Measurements from ENCODE around the gene FIGN.

Gene FIGN

DNA sequence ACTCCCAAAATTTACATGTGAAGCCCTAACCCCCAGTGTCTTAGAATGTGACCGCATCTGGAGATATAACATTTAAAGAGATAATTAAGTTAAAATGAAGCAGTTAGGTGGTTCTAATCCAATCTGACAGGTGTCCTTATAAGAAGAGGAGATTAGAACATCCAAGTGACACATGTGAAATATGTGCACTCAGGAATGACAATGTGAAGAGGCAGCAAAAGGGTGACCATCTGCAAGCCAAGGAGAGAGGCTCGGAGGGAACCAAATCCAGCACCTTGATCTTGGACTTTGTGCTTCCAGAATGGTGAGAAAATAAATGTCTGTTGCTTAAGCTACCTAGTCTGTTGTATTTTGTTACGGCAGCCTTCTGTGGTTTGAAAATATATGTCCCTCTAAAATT, 165.4 kb downstream of the FIGN start:
- Histone ChIP-seq H3K4me3 (ENCODE audit: low read depth, low read length) (no peak overlapping the region), H3K4me1 (no peaks in the 10 kb centered on the region), H3K9me3 (no peaks in the 10 kb centered on the region), H3K36me3 (no peaks in the 10 kb centered on the region), H3K27me3 (no peaks in the 10 kb centered on the region)
- TF ChIP-seq, protein P1, sequence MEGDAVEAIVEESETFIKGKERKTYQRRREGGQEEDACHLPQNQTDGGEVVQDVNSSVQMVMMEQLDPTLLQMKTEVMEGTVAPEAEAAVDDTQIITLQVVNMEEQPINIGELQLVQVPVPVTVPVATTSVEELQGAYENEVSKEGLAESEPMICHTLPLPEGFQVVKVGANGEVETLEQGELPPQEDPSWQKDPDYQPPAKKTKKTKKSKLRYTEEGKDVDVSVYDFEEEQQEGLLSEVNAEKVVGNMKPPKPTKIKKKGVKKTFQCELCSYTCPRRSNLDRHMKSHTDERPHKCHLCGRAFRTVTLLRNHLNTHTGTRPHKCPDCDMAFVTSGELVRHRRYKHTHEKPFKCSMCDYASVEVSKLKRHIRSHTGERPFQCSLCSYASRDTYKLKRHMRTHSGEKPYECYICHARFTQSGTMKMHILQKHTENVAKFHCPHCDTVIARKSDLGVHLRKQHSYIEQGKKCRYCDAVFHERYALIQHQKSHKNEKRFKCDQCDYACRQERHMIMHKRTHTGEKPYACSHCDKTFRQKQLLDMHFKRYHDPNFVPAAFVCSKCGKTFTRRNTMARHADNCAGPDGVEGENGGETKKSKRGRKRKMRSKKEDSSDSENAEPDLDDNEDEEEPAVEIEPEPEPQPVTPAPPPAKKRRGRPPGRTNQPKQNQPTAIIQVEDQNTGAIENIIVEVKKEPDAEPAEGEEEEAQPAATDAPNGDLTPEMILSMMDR (IDR thresholded peaks at IDR 0.05; ENCODE audit: low read depth, low read length) = no peak
- no peak for DNase-seq

DNA sequence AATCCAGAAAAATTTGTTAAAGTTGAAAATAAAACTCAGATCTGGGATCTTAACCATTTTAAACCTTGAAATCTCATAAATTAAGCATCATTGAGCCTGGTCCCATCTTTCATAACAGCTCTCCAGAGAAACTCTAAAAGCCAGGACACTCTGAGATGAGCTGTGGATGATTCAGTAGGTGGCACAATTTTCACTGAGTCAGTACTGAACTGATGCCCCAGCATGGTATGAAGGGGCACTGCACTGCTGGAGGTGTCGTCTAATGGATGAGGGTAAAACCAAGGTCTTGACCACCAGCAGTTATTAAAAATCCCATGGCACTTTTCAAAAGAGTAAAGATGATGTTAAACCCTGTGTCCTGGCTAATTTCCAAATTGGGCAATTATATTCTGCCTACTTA, 170.6 kb downstream of the FIGN start:
- DNase-seq = no peak
- H3K27me3 ChIP-seq = no peaks in the 10 kb centered on the region
- H3K4me1 ChIP-seq = no peaks in the 10 kb centered on the region
- no peaks in the 10 kb centered on the region for H3K9me3 ChIP-seq
- TF ChIP-seq, protein P1 (IDR thresholded peaks at IDR 0.05; ENCODE audit: low read depth, low read length) = no peak
- H3K4me3 ChIP-seq (ENCODE audit: low read depth, low read length) = no peak overlapping the region
- no peaks in the 10 kb centered on the region for H3K36me3 ChIP-seq

GRCh38 chr2:163564236-163564635, 171.6 kb downstream of the FIGN start:
- no peaks in the 10 kb centered on the region for H3K4me1 ChIP-seq
- TF ChIP-seq, protein P1 (IDR thresholded peaks at IDR 0.05; ENCODE audit: low read depth, low read length) = no peak
- H3K27me3 ChIP-seq = no peaks in the 10 kb centered on the region
- DNase-seq = no peak
- H3K36me3 ChIP-seq = no peaks in the 10 kb centered on the region
- H3K4me3 ChIP-seq (ENCODE audit: low read depth, low read length) = no peak overlapping the region
- no peaks in the 10 kb centered on the region for H3K9me3 ChIP-seq

GRCh38 chr2:163563336-163563735, 172.5 kb downstream of the FIGN start:
- no peaks in the 10 kb centered on the region for H3K4me1 ChIP-seq
- H3K27me3 ChIP-seq = no peaks in the 10 kb centered on the region
- TF ChIP-seq, protein P1 (IDR thresholded peaks at IDR 0.05; ENCODE audit: low read depth, low read length) = no peak
- no peak overlapping the region for H3K4me3 ChIP-seq (ENCODE audit: low read depth, low read length)
- no peak for DNase-seq
- no peaks in the 10 kb centered on the region for H3K36me3 ChIP-seq
- no peaks in the 10 kb centered on the region for H3K9me3 ChIP-seq

- H3K27me3 ChIP-seq = no peaks in the 10 kb centered on the region
Observed at GRCh38 chr2:163558251-163559021, 177.4 kb downstream of the FIGN start.

DNA sequence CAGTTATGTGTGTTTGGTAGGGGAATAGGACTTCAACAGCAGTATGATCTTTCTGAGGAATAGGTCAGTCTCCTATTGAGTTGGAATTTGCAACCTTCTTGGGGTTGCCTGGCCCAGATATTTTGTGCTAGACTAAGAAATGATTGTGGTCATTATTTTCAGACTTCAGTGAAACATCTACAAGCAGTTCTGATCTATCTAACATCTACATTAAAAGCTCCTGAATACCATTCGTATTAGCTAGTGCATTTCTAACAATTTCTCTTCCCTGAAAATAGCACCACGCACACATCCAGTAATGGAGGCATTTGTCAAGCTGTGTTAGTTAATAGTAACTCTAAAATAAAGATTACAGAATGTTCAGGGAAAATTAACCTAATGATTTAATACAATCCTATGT, 179.3 kb downstream of the FIGN start:
- no peaks in the 10 kb centered on the region for H3K36me3 ChIP-seq
- no peak for DNase-seq
- H3K27me3 ChIP-seq = no peaks in the 10 kb centered on the region
- H3K4me3 ChIP-seq (ENCODE audit: low read depth, low read length) = no peak overlapping the region
- H3K4me1 ChIP-seq = no peaks in the 10 kb centered on the region
- no peaks in the 10 kb centered on the region for H3K9me3 ChIP-seq
- TF ChIP-seq, protein P1 (IDR thresholded peaks at IDR 0.05; ENCODE audit: low read depth, low read length) = no peak

More at GRCh38 chr2:163558251-163559021, 177.4 kb downstream of the FIGN start:
- Histone ChIP-seq H3K9me3 (no peaks in the 10 kb centered on the region), H3K4me3 (ENCODE audit: low read depth, low read length) (no peak overlapping the region), H3K36me3 (no peaks in the 10 kb centered on the region), H3K4me1 (no peaks in the 10 kb centered on the region)
- DNase-seq = no peak
- TF ChIP-seq, protein P1 (IDR thresholded peaks at IDR 0.05; ENCODE audit: low read depth, low read length) = no peak
